ENCODE measurements around the gene SHC4.
"Not testable (repeated sequence)": the region's sequence is repeated elsewhere in the genome, so short reads cannot be mapped to it uniquely, and the experiment has no call there.

Gene SHC4, protein sequence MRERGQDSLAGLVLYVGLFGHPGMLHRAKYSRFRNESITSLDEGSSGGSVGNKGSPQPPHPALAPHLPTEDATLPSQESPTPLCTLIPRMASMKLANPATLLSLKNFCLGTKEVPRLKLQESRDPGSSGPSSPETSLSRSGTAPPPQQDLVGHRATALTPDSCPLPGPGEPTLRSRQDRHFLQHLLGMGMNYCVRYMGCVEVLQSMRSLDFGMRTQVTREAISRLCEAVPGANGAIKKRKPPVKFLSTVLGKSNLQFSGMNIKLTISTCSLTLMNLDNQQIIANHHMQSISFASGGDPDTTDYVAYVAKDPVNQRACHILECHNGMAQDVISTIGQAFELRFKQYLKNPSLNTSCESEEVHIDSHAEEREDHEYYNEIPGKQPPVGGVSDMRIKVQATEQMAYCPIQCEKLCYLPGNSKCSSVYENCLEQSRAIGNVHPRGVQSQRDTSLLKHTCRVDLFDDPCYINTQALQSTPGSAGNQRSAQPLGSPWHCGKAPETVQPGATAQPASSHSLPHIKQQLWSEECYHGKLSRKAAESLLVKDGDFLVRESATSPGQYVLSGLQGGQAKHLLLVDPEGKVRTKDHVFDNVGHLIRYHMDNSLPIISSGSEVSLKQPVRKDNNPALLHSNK

DNA sequence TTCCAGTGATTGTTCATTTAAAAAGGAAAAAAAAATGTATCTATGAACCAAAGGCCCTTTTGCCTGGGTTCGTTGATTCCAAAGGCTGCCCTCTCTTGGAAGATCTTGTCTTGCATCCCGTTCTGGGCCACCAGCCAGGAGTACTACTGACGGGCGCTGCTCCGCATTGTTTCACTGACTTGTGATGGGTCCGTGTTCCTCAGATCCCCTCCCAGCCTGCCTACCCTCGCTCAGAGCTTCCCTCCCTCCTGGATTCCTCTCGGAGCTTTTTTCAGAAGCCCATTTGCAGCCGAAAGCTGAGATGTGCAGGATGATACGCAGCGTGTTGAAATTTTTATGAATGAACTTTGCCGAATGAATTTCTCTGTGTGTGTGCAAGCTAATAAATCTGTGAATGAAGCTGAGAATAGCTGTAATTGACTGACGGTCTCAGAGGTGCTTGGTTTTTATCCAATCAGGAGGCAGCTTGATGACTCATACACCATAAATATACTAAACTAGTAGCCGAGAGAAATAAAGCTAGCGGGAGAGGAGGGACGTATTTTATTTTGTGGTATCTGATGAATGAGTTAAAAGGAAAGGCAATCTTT lies at the start of gene SHC4:
SHC4 (minus strand) TSS at position 396 of the 590 bp plus-strand sequence. CDS start 904 bp downstream, outside the sequence.
- DNase-seq: peak; percentile 79

GRCh38 chr15:48999314-48999713 lies 35.6 kb upstream of the SHC4 start:
- DNase-seq: no peak

DNA sequence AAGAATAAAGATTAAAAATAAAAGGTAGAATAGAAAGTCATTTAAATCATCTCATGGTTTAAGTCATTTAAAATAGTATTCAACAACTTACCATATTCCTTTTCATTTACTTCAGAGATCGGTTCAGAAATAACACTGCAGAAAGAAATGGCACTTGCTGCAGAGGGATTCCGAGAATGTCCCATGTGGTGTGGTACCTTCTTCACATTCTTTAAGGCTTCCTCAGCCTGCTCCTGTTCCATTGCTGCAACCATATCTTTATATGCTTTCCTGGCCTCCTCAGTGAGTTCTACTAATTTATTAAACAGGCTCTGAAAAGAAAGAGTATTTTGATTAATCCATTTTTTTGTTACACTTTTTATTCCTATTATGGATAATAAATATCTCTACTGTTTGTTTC lies 32.6 kb upstream of the SHC4 start:
- no peak for DNase-seq

GRCh38 chr15:48993380-48993779 lies 29.7 kb upstream of the SHC4 start:
- no peak for DNase-seq

DNA sequence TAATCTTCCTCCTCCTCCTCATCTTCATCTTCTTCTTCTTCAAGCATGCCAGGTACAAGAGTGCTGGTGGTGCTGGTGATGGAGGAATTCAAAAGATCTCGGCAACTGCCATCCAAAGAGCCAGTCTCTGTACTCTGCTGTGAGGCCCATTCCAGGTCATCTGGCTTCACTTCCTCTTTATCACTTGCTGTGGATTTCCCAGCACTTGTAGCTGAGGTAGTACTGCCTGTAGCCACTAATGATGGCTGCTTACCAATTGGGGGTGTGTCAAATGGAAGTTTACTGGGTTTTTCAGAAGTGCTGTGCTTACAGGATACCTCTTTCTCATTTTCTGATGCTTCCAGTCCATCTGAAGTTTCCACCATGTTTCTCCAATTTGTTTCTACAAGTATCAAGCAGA lies 28.8 kb upstream of the SHC4 start:
- no peak for DNase-seq

DNA sequence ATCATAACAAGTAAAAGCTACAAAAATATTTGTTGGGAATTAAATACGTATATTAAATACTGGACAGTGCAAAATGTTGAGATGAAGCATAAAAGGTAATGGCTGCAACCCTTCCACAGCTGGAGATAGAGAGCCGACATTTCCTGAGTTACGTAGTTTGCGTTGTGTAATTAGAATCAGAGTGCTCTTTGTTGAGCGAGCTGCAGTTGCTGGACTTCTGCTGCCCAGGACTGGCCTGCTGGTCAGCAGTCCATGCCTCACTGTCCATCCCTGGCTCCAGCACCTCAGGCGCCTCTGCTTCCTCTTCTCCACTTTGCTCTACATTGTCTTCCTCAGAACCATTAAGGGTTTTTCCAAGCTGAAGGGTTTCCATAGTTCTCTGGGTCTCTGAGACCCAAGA lies 28.4 kb upstream of the SHC4 start:
- DNase-seq: no peak

- no peak for DNase-seq
Measured at GRCh38 chr15:48989170-48989569, 25.5 kb upstream of the SHC4 start.

- DNase-seq: no peak
Measured at GRCh38 chr15:48987142-48987541, 23.4 kb upstream of the SHC4 start.

GRCh38 chr15:48986240-48986639 lies 22.5 kb upstream of the SHC4 start:
- no peak for DNase-seq

GRCh38 chr15:48985516-48985915 lies 21.8 kb upstream of the SHC4 start:
- DNase-seq: no peak

- DNase-seq: no peak
Measured at GRCh38 chr15:48984811-48985352, 21.2 kb upstream of the SHC4 start.

DNA sequence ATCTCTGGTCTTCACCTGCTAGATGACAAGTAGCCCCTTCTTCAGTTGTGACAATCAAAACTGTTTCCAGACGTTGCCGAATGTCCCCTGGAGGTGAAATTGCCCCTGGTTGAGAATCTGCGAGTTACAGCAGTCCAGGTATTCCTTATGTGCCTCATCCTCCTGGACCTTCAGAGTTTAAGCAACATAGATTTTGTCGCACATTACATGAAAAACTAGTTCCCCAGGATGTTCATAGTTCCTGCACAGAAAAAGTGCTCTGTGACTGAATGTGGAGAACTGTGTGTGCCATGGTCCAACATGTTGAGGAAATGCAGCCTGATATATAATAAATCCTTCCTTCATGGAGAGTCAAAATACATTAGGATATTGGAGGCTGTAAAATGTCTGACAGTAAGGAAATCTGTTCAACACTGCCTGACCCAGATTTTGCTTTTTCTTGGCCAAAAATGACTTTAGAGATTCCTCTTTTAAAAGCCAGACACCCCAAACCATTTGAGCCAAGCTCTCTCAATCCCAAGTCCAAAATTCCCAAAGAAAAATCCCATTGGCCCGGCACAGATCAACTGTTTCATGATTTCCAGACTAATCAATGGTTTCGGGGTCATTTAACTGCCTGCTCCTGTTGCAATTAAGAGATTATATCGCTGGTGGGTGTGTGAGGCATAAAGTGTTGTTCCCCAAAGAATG lies 20.4 kb upstream of the SHC4 start:
- no peak for DNase-seq

GRCh38 chr15:48983300-48983699 lies 19.6 kb upstream of the SHC4 start:
- DNase-seq: no peak

DNA sequence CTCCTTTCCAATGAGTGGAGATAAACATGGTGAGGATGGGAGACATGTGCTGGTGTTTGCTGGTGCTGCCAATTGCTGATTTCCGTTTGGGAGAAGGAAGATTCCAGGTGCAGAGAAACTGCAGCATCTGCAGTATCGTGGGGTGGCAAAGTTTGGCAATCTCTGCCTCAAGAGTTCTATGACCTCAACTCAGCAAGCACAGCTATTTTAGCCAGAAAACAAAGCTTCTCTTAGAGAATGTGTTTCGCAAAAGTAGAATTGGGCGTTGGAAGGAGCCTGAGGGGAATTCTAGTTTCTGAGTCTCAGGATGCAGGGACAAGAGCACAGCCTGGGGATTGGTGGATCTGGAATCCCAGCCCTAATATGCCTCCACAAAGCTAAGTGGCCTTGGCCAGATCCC lies 18.2 kb upstream of the SHC4 start:
- DNase-seq: peak; percentile 7

DNA sequence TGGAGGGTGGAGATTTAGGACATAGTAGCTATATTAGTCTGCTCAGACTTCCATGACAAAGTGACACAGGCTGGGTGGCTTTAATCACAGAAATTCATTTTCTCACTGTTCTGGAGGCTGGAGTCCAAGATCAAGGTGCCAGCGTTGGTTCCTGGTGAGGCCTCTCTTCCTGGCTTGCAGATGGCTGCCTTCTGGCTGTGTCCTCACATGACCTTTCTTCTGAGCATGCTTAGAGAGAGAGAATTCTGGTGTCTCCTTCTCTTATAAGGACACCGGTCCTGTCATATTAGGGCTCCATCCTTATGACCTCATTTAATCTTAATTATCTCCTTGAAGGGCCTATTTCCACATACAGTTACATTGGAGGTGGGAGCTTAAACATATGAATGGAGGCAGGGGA lies 14.9 kb upstream of the SHC4 start:
- DNase-seq: no peak

- no peak for DNase-seq
Measured at GRCh38 chr15:48976444-48977088, 12.8 kb upstream of the SHC4 start.

DNA sequence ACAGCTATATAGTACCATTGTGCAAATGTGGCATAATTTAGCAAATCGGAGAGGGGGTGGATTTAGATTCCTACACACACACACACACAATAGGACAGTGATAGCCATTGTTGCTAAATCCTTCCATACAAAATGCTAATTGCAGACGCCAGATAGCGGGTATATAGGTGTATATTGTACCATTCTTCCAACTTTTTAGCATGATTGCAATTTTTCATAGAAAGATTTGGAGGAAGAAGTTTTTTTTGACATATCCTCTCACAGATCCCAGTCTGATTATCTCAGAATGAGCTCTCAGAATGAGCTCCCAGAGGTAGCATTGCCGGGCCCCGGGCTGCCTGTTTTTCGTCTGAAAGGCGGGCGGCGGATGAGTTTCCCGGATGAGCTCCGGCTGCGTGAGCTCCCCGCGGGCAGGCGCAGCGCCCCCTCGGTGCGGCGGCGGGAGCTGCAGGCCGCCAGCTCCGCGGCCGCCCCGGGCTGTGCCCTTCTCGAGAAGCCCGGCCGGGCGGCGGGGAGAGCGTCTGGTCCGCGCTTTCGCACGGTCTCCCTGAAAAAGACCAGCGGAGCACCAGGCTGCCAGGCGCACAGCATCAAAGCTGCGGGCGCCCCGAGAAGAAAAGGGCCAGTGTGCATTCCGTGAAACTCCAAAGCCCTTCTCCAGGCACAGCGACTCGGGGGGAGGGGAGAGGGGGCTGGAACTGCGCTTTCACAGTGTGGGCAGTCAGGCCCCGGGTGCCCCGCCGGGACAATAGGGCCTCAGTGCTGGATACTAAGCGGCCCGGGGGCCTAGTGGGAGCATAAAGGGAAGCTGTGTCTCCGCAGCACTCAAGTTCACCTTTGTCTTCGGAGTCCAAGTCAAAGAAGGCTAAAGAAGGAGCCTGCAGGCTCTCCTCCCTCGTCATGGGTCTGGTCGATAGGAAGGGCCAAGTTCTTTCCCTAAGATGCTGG lies 12.0 kb upstream of the SHC4 start:
- peak; percentile 69 for DNase-seq

DNA sequence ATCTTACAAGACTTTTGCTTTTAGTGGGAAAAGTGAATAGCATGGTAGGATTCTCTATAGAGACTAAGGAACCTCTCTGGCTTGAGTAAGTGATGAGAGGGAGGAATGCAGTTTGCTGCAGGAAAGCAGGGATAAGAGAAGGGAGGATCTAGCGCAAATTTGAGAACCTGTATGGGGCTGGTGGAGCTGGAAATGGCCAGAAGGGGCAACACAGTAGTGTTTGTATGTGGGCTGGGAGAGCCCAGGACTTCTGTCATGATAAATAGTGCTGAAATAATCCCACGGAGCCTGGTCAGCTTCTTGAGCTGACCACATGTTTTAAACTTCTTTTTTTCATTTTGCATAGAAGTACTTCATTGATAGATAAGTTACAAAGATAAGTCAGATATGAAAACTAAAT lies 11.2 kb upstream of the SHC4 start:
- DNase-seq: no peak

GRCh38 chr15:48972750-48973503 lies 9.2 kb upstream of the SHC4 start:
- DNase-seq: no peak

GRCh38 chr15:48970926-48971325 lies 7.2 kb upstream of the SHC4 start:
- not testable (repeated sequence) for DNase-seq

DNA sequence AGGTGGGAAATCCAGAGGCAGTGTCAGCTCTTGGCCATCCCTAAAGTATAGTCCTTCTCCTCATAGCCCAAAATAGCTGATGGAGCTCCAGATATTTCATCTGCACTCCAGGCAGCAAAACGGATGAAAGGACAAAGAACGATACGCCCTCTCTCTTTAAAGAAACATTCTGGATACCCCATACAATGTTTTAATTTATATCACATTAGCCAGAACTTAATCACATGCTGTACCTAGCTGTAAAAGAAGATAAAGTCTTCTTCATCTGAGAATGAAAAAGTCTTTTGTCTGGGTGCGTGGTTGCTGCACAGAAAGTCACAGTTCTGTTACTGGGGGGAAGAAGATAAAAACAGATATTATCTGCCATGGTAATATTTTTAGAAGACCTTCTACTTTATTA lies 4.3 kb upstream of the SHC4 start:
- no peak for DNase-seq
